ENCODE results near the gene LEMD2.

DNA sequence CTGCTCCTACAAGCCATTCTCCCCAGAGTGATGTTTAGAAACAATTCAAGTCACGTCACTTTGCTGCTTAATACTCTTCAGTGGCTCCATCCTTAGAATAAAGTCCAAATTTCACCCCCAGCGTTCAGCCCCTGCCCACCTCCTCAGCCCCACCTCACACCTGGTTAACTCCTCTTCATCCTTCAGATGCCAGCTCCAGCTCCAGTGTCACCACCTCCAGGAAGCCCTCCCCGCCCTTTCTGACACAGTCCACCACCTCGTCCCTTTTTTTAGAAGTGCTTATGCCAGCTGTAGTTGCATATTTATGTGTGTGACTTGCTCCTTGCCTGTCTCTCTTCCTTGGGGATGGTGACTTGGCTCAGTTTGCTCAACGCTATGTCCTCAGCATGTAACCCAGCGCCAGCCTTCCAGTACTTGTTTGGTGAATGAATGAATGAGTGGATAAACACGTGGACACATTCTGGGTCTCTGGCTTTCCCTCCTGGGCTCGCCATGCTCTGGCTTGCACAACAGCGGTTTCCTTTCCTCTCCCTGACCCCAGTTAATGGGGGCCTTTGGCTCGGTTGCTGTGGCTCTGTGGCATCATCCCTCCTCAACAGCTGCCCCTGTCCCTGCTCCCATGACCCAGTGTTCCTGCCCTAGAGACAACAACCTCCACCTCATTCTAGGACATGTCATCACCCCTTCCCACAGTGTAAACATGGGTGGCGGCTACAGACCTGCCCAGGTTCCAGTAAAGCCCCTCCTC lies 38.5 kb downstream of the LEMD2 start:
- TF ChIP-seq, protein P1, sequence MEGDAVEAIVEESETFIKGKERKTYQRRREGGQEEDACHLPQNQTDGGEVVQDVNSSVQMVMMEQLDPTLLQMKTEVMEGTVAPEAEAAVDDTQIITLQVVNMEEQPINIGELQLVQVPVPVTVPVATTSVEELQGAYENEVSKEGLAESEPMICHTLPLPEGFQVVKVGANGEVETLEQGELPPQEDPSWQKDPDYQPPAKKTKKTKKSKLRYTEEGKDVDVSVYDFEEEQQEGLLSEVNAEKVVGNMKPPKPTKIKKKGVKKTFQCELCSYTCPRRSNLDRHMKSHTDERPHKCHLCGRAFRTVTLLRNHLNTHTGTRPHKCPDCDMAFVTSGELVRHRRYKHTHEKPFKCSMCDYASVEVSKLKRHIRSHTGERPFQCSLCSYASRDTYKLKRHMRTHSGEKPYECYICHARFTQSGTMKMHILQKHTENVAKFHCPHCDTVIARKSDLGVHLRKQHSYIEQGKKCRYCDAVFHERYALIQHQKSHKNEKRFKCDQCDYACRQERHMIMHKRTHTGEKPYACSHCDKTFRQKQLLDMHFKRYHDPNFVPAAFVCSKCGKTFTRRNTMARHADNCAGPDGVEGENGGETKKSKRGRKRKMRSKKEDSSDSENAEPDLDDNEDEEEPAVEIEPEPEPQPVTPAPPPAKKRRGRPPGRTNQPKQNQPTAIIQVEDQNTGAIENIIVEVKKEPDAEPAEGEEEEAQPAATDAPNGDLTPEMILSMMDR (IDR thresholded peaks at IDR 0.05), result no peak
- no peak for TF ChIP-seq POLR2A (IDR thresholded peaks at IDR 0.05)
